NOMO-1 treated with dmso at 0.1 percent for 144 hours (cell line): ENCODE measurements around the gene ZNF442.
"Not testable (repeated sequence)": the region's sequence is repeated elsewhere in the genome, so short reads cannot be mapped to it uniquely, and the experiment has no call there.

Experiments
- DNase-seq: peaks from one replicate; lab custom pipeline; 2025; ENCODE audit not compliant: unreplicated experiment; lab: John Stamatoyannopoulos, UW

Gene ZNF442

GRCh38 chr19:12331211-12331941 is 34.1 kb downstream of the ZNF442 start:
- no peak for DNase-seq

GRCh38 chr19:12330340-12330739 is 35.1 kb downstream of the ZNF442 start:
- DNase-seq = no peak

- DNase-seq = no peak
These were observed 39.8 kb downstream of the ZNF442 start for GRCh38 chr19:12325690-12326089.

GRCh38 chr19:12318782-12319413 is 46.6 kb downstream of the ZNF442 start:
- DNase-seq = no peak

- DNase-seq = no peak
These were observed 50.9 kb downstream of the ZNF442 start for GRCh38 chr19:12314553-12314952.

- DNase-seq = not testable (repeated sequence)
These were observed 56.6 kb downstream of the ZNF442 start for GRCh38 chr19:12308891-12309290.
